ENCODE measurements around the gene CPAMD8. TPM values are rescaled to one million over a fixed set of nuclear protein-coding genes. Genes with fewer than 3 reads are reported as not detected.

Gene CPAMD8
- total and polyA plus RNA-seq, 2 donors (not counting 1 experiment from before 2014, with no cell fraction given): 1.1 to 2.7 TPM

GRCh38 chr19:16869331-16869972 is 157.2 kb downstream of the CPAMD8 start:
- Histone ChIP-seq H3K36me3 (replicated peaks in 1 of 2; ENCODE audit: control extremely low read depth in 1 of 2, control insufficient read depth in 1 of 2, extremely low read depth in 1 of 2, insufficient read depth in 2 of 2, low read length in 1 of 2) (peaks cover 0 to 71% of the 10 kb centered on the region in 2 experiments), H3K4me1 (ENCODE audit: control insufficient read depth in 2 of 2, insufficient read depth in 2 of 2, low read length in 2 of 2) (no peaks in the 10 kb centered on the region), H3K4me2 (replicated peaks; ENCODE audit: low read depth, low read length, poor library complexity, severe bottlenecking) (no peak overlapping the region), H3K9me3 (ENCODE audit: control extremely low read depth in 1 of 3, control insufficient read depth in 2 of 3, insufficient read depth in 1 of 3, low read length in 2 of 3) (no peaks in the 10 kb centered on the region), H3K9ac (ENCODE audit: low read length) (no peak overlapping the region), H3K27me3 (replicated peaks in 1 of 4; ENCODE audit: control extremely low read depth in 1 of 4, control insufficient read depth in 3 of 4, insufficient read depth in 4 of 4, low read length in 3 of 4) (no peaks in the 10 kb centered on the region), H3K4me3 (ENCODE audit: control extremely low read depth in 1 of 5, extremely low read depth in 1 of 5, insufficient read depth in 1 of 5, low read depth in 2 of 5, low read length in 4 of 5) (no peak overlapping the region), H2AFZ (ENCODE audit: insufficient read depth, low read depth, low read length, poor library complexity, severe bottlenecking) (no peak overlapping the region), H3K27ac (ENCODE audit: low read length in 2 of 2) (no peak overlapping the region), H4K20me1 (ENCODE audit: control insufficient read depth, insufficient read depth, low read length, poor library complexity, severe bottlenecking) (peaks cover 17% of the 10 kb centered on the region), H3K79me2 (ENCODE audit: control insufficient read depth, insufficient read depth, low read length) (peaks cover 53% of the 10 kb centered on the region)
- intact Hi-C loops (cut with micrococcal nuclease): no loop called here
- DNase-seq (no peak), ATAC-seq (ENCODE audit: low read depth) (no peak)
- ChIA-PET POLR2A (no interaction called here), CTCF (no interaction called here)
- Mint-ChIP-seq H3K27me3 (no peaks in the 10 kb centered on the region), H3K4me1 (peaks cover 6% of the 10 kb centered on the region), H3K9me3 (ENCODE audit: insufficient read depth) (no peaks in the 10 kb centered on the region), H3K4me3 (no peak overlapping the region), H3K27ac (no peak overlapping the region)
- WGBS (ENCODE audit: insufficient coverage): 99% methylated on average over 29 of the region's 30 CpGs
- TF ChIP-seq CTCF (IDR thresholded peaks at IDR 0.05) (no peak), EZH2 (IDR thresholded peaks at IDR 0.05; ENCODE audit: borderline replicate concordance, insufficient read depth, low read depth, low read length, poor library complexity, severe bottlenecking) (no peak)

DNA sequence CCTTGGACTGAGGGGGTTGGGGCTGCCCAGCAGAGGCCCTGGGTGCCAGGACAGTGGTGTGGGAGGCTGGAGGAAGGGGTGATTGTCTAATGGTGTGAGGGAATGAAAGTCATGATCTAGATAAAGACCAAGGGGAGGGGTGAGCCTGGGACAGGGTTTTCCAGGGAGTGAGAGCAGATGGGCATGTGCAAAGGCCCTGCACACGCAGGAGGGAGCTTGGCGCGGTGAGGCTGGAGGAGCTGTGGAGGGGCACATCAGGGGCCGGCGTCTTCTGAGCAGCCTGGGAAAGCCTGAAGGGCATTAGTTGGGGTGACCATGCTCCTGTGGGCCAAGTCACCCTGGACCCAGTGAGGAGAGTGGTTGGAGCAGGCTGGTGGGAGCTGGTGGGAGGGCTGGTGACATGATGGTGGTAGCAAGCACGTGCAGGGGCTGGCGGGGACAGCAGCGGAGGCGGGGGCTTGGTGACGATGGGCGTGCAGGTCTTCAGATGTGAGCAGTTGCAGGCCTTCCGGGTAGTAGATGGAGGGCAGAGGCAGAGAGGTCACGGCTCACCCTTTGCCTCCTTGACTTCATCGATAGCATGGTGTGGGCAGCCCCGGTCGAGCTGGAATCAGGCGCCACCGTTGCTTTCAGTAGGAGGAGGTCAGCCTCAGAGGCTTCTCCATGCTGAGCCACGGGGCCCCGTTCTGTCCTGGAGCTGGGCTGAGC is 158.0 kb downstream of the CPAMD8 start:
- peaks cover 11% of the 10 kb centered on the region for H4K20me1 ChIP-seq (ENCODE audit: control insufficient read depth, insufficient read depth, low read length, poor library complexity, severe bottlenecking)
- peaks cover 0 to 80% of the 10 kb centered on the region in 2 experiments for H3K36me3 ChIP-seq (replicated peaks in 1 of 2; ENCODE audit: control extremely low read depth in 1 of 2, control insufficient read depth in 1 of 2, extremely low read depth in 1 of 2, insufficient read depth in 2 of 2, low read length in 1 of 2)
- H3K9me3 Mint-ChIP-seq (ENCODE audit: insufficient read depth): no peaks in the 10 kb centered on the region
- no peaks in the 10 kb centered on the region for H3K27me3 ChIP-seq (replicated peaks in 1 of 4; ENCODE audit: control extremely low read depth in 1 of 4, control insufficient read depth in 3 of 4, insufficient read depth in 4 of 4, low read length in 3 of 4)
- no peaks in the 10 kb centered on the region for H3K27me3 Mint-ChIP-seq
- POLR2A ChIA-PET: no interaction called here
- no peaks in the 10 kb centered on the region for H3K4me1 Mint-ChIP-seq
- H3K9ac ChIP-seq (ENCODE audit: low read length): no peak overlapping the region
- TF ChIP-seq EZH2 (IDR thresholded peaks at IDR 0.05; ENCODE audit: borderline replicate concordance, insufficient read depth, low read depth, low read length, poor library complexity, severe bottlenecking) (no peak), CTCF (IDR thresholded peaks at IDR 0.05) (no peak)
- CTCF ChIA-PET: no interaction called here
- ATAC-seq (ENCODE audit: low read depth): no peak
- H3K4me1 ChIP-seq (ENCODE audit: control insufficient read depth in 2 of 2, insufficient read depth in 2 of 2, low read length in 2 of 2): no peaks in the 10 kb centered on the region
- intact Hi-C loops (cut with micrococcal nuclease): no loop called here
- no peak overlapping the region for H2AFZ ChIP-seq (ENCODE audit: insufficient read depth, low read depth, low read length, poor library complexity, severe bottlenecking)
- peak overlapping the region; percentile 15 for H3K27ac Mint-ChIP-seq
- H3K4me2 ChIP-seq (replicated peaks; ENCODE audit: low read depth, low read length, poor library complexity, severe bottlenecking): no peak overlapping the region
- over 99% methylated on average over 20 of the region's 20 CpGs for WGBS (ENCODE audit: insufficient coverage)
- DNase-seq: no peak
- H3K4me3 ChIP-seq (ENCODE audit: control extremely low read depth in 1 of 5, extremely low read depth in 1 of 5, insufficient read depth in 1 of 5, low read depth in 2 of 5, low read length in 4 of 5): no peak overlapping the region
- H3K79me2 ChIP-seq (ENCODE audit: control insufficient read depth, insufficient read depth, low read length): peaks cover 45% of the 10 kb centered on the region
- no peak overlapping the region for H3K4me3 Mint-ChIP-seq
- H3K27ac ChIP-seq (ENCODE audit: low read length in 2 of 2): no peak overlapping the region
- H3K9me3 ChIP-seq (ENCODE audit: control extremely low read depth in 1 of 3, control insufficient read depth in 2 of 3, insufficient read depth in 1 of 3, low read length in 2 of 3): no peaks in the 10 kb centered on the region
